ENCODE data around the gene PRSS53. TPM values are rescaled to one million over a fixed set of nuclear protein-coding genes. Genes with fewer than 3 reads are reported as not detected.

The PRSS53 gene
- total and polyA plus RNA-seq, 7 experiments from 2014 or later, result 0.46 to 7.2 (median 6.0) TPM

GRCh38 chr16:31074814-31075183 lies 13.9 kb downstream of the PRSS53 start:
- peaks cover 0 to 1% (median 0%) of the 10 kb centered on the region in 11 donors for H3K9me3 Mint-ChIP-seq
- Histone ChIP-seq H3K36me3 (ENCODE audit: control insufficient read depth in 2 of 3, insufficient read depth in 3 of 3, low read length in 3 of 3) (peaks cover 0 to 45% (median 17%) of the 10 kb centered on the region in 3 experiments), H3K4me1 (ENCODE audit: control insufficient read depth in 2 of 2, insufficient read depth in 2 of 2, low read length in 2 of 2) (peaks cover 9 to 18% of the 10 kb centered on the region in 2 donors), H3K9me3 (ENCODE audit: control insufficient read depth in 2 of 3, low read length in 3 of 3) (no peaks in the 10 kb centered on the region), H3K4me3 (ENCODE audit: low read length) (peak overlapping the region; percentile 89), H3K27ac (ENCODE audit: low read depth, low read length) (peak overlapping the region; percentile 91), H3K27me3 (ENCODE audit: control insufficient read depth in 2 of 2, insufficient read depth in 2 of 2, low read length in 2 of 2) (no peaks in the 10 kb centered on the region)
- peak overlapping the region; percentile 85 to 99 (median 91) for H3K4me3 Mint-ChIP-seq
- peaks cover 0 to 24% (median 7%) of the 10 kb centered on the region in 5 donors for H3K36me3 Mint-ChIP-seq
- no peaks in the 10 kb centered on the region for H3K27me3 Mint-ChIP-seq
- DNase-seq, result no peak
- H3K4me1 Mint-ChIP-seq, result peaks cover 29 to 49% (median 36%) of the 10 kb centered on the region in 7 donors
- H3K27ac Mint-ChIP-seq, result peak overlapping the region; percentile 92 to 98 (median 97)
- intact Hi-C loops (cut with micrococcal nuclease), result loop anchor here (1.0 to 5.0 kb wide), 22 partner anchors 20 to 799 kb away; partner anchors contain the start of genes ARMC5 (in 2 of the 2), BCKDK (in 2 of the 2), FUS (in 2 of the 2) and KAT8 (in 2 of the 2)
- POLR2A ChIA-PET, result interaction anchor here (0.9 to 3.9 kb wide), 15 partner anchors 9 to 798 kb away, joined by 3 to 49 read pairs (median 9); partner anchors contain the start of genes ARMC5, FBRS, FUS and KAT8
- no peak for ATAC-seq
- CTCF ChIA-PET, result interaction anchor here (1.9 kb wide), 1 partner anchor 68 kb away, joined by 10 read pairs; no protein-coding TSS in a partner anchor

DNA sequence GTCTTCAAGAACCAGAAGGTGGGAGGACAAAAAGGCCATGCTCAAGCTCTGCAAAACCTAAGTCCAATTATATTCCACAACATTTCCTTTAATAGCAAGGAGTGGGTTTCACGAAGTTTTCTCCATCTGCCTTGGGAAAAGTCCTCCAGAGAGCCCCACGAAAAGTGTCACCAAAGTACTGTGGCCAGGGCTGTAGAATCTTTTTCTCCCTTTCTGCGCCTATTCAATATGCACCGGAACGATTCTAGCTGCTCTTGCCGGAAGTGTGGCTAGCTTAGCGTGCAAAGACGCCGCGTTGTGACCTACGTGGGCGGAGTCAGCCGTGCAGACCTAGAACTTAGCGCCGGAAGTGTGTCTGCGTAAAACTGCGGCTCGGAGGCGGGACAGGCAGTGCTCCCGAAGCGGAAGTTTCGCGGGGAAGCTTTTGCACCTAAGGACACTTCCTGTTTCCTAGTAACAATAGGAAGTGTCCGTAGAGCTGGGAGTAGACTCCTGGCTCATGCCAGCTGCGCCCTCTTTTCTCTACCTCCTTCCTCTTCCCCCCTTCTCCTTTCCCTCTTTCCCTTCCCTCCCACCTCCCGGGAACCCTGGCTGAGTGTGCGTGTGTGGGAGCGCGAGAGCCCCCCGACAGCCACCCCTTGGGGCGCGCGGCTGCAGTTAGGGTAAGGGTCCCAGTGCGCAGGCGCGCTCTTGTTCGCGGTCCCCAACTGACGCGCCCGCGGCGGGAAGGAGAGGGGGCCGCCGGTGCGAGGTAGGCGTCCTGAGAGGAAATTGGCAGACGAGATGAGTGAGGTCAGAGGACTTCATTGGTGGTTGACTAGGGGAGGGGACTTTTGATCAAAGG lies 14.6 kb downstream of the PRSS53 start, which contains the start of the genes ZNF646 and ZNF668:
Gene ZNF646, plus strand, starts transcription at position 453 of the 844 bp plus-strand sequence. CDS start 1,903 bp downstream, outside the sequence.
Gene ZNF668, minus strand, starts transcription at position 271 of the 844 bp plus-strand sequence. CDS start 9,781 bp downstream, outside the sequence.
- H3K4me3 ChIP-seq (ENCODE audit: low read length), result peak within 1 kb of the TSS; percentile 89
- Mint-ChIP-seq H3K4me3 (peak within 1 kb of the TSS; percentile 85 to 99 (median 96)), H3K36me3 (peaks cover 0 to 24% (median 7%) of the 10 kb centered on the region in 5 donors), H3K27ac (peak within 1 kb of the TSS; percentile 92 to 98 (median 97)), H3K4me1 (peaks cover 32 to 48% (median 36%) of the 10 kb centered on the region in 7 donors), H3K9me3 (peaks cover 0 to 1% (median 0%) of the 10 kb centered on the region in 11 donors), H3K27me3 (no peaks in the 10 kb centered on the region)
- intact Hi-C loops (cut with micrococcal nuclease), result loop anchor here (1.0 to 5.0 kb wide), 23 partner anchors 20 to 799 kb away; partner anchors contain the start of genes ARMC5 (in 2 of the 2), BCKDK (in 2 of the 2), FUS (in 2 of the 2) and KAT8 (in 2 of the 2)
- DNase-seq (peak; percentile 84 to 99 (median 96)), ATAC-seq (peak; percentile 90)
- H3K9me3 ChIP-seq (ENCODE audit: control insufficient read depth in 2 of 3, low read length in 3 of 3), result no peaks in the 10 kb centered on the region
- no peaks in the 10 kb centered on the region for H3K27me3 ChIP-seq (ENCODE audit: control insufficient read depth in 2 of 2, insufficient read depth in 2 of 2, low read length in 2 of 2)
- POLR2A ChIA-PET, result interaction anchor here (0.6 to 3.9 kb wide), 33 partner anchors 9 to 798 kb away, joined by 3 to 49 read pairs (median 5); partner anchors contain the start of genes ARMC5, FBRS, FUS and KAT8
- CTCF ChIA-PET, result interaction anchor here (0.6 to 1.9 kb wide), 5 partner anchors 43 to 795 kb away, joined by 3 to 10 read pairs (median 3); partner anchors contain the start of gene KAT8
- H3K27ac ChIP-seq (ENCODE audit: low read depth, low read length), result peak within 1 kb of the TSS; percentile 91
- peaks cover 0 to 39% (median 17%) of the 10 kb centered on the region in 3 experiments for H3K36me3 ChIP-seq (ENCODE audit: control insufficient read depth in 2 of 3, insufficient read depth in 3 of 3, low read length in 3 of 3)
- peaks cover 9 to 18% of the 10 kb centered on the region in 2 donors for H3K4me1 ChIP-seq (ENCODE audit: control insufficient read depth in 2 of 2, insufficient read depth in 2 of 2, low read length in 2 of 2)

DNA sequence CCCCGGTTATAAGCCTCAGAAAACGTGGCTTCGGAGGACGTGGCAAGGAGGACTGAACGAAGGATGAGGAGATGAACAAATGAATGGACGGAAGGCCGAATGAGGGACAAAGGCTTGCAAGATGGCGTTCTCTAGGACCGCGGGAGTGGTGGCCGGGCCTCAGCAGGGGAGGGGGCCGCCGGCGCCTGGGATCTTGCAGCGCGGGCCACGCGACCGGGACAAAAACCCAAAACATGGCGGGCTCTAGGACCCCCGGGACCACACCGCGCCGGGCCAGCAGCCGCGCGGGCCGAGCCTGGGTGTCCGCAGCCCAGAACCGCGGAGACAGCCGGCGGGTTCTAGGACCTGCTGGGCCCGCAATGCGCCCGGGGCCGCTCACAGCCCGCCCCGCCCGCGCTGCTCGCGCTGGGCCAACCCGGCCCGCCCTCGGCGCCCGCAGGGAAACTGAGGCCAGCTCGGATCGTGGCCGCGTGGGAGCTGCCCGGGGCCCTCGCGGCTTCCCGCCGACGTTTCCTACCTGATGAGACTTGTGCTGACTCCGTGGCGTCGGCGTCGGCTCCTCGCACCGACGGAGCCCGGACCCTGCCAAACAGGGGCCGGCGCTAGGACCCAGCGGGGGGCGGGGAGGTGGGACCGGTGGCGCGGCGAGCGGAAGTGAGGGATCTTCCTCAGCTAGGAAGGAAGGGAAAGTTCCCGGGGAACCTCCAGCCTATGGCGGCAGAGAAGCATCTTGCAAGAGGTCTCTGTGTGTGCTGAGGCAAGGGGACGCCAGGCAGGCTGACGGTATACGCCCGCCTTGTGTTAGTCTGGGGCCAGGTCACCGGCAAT lies 15.4 kb downstream of the PRSS53 start:
- peak; percentile 71 for ATAC-seq
- H3K36me3 ChIP-seq (ENCODE audit: control insufficient read depth in 2 of 3, insufficient read depth in 3 of 3, low read length in 3 of 3), result peaks cover 0 to 30% (median 11%) of the 10 kb centered on the region in 3 experiments
- Mint-ChIP-seq H3K4me3 (peak overlapping the region; percentile 85 to 99 (median 96)), H3K36me3 (peaks cover 0 to 20% (median 7%) of the 10 kb centered on the region in 5 donors), H3K27me3 (no peaks in the 10 kb centered on the region), H3K9me3 (peaks cover 0 to 1% (median 0%) of the 10 kb centered on the region in 11 donors), H3K4me1 (peaks cover 28 to 53% (median 40%) of the 10 kb centered on the region in 7 donors), H3K27ac (peak overlapping the region; percentile 92 to 98 (median 97))
- peak; percentile 75 to 92 (median 84) for DNase-seq
- H3K9me3 ChIP-seq (ENCODE audit: control insufficient read depth in 2 of 3, low read length in 3 of 3), result no peaks in the 10 kb centered on the region
- intact Hi-C loops (cut with micrococcal nuclease), result loop anchor here (2.0 to 5.0 kb wide), 3 partner anchors 261 to 639 kb away; partner anchors contain the start of gene PRR14 (in 1 of the 2)
- H3K27me3 ChIP-seq (ENCODE audit: control insufficient read depth in 2 of 2, insufficient read depth in 2 of 2, low read length in 2 of 2), result no peaks in the 10 kb centered on the region
- peak overlapping the region; percentile 89 for H3K4me3 ChIP-seq (ENCODE audit: low read length)
- peaks cover 9 to 18% of the 10 kb centered on the region in 2 donors for H3K4me1 ChIP-seq (ENCODE audit: control insufficient read depth in 2 of 2, insufficient read depth in 2 of 2, low read length in 2 of 2)
- CTCF ChIA-PET, result interaction anchor here (0.6 to 1.9 kb wide), 5 partner anchors 44 to 785 kb away, joined by 3 to 10 read pairs (median 3); partner anchors contain the start of gene KAT8
- POLR2A ChIA-PET, result interaction anchor here (0.6 to 3.9 kb wide), 32 partner anchors 9 to 799 kb away, joined by 3 to 49 read pairs (median 5); partner anchors contain the start of genes ARMC5, FUS, KAT8 and PYCARD
- peak overlapping the region; percentile 91 for H3K27ac ChIP-seq (ENCODE audit: low read depth, low read length)

DNA sequence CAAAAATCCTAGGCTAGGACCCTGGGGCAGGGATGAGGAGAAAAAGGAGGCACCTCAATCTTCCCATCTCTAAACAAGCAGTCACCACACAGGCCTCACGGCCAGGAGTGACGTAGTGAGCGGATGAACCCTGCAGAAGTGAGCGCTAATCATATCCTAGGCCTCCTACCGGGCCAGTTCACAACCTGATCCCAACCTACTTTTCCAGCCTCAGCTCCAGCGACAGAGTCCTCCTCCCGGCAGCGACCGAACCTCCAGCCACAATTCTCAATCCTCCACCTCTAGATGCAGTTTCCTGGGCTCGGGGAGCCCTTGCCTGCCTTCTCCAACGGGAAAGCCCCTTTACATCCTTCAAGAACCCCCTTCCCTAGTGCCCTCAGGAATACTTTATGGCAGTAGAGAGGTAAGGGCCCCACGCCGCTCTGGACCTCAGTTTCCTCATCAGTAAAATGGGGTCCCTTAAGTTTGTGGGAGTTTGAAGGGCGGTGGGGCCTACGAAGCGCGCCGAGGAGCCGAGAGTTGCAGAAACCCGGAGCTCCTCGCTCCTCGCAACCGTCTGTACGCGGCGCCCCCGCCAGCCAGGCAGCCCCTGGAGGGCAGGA lies 16.1 kb downstream of the PRSS53 start:
- no peaks in the 10 kb centered on the region for H3K27me3 Mint-ChIP-seq
- ATAC-seq (no peak), DNase-seq (peak in 5 of 9 donors; percentile 11 to 37 (median 18))
- H3K27ac ChIP-seq (ENCODE audit: low read depth, low read length), result peak overlapping the region; percentile 91
- H3K27me3 ChIP-seq (ENCODE audit: control insufficient read depth in 2 of 2, insufficient read depth in 2 of 2, low read length in 2 of 2), result no peaks in the 10 kb centered on the region
- peaks cover 30 to 49% (median 34%) of the 10 kb centered on the region in 7 donors for H3K4me1 Mint-ChIP-seq
- peaks cover 0 to 12% (median 3%) of the 10 kb centered on the region in 5 donors for H3K36me3 Mint-ChIP-seq
- peaks cover 9 to 18% of the 10 kb centered on the region in 2 donors for H3K4me1 ChIP-seq (ENCODE audit: control insufficient read depth in 2 of 2, insufficient read depth in 2 of 2, low read length in 2 of 2)
- no peaks in the 10 kb centered on the region for H3K9me3 ChIP-seq (ENCODE audit: control insufficient read depth in 2 of 3, low read length in 3 of 3)
- H3K9me3 Mint-ChIP-seq, result peaks cover 0 to 1% (median 0%) of the 10 kb centered on the region in 11 donors
- peak overlapping the region; percentile 85 to 99 (median 96) for H3K4me3 Mint-ChIP-seq
- ChIA-PET CTCF (interaction anchor here (0.6 to 1.9 kb wide), 2 partner anchors 47 to 70 kb away, joined by 3 to 10 read pairs; no protein-coding TSS in a partner anchor), POLR2A (interaction anchor here (0.9 to 3.9 kb wide), 9 partner anchors 13 to 170 kb away, joined by 3 to 49 read pairs (median 23); partner anchors contain the start of genes FUS, KAT8, SETD1A and STX4)
- peak overlapping the region; percentile 89 for H3K4me3 ChIP-seq (ENCODE audit: low read length)
- peak overlapping the region; percentile 75 to 98 (median 90) for H3K27ac Mint-ChIP-seq
- intact Hi-C loops (cut with micrococcal nuclease), result loop anchor here (2.0 to 5.0 kb wide), 3 partner anchors 260 to 640 kb away; partner anchors contain the start of gene PRR14 (in 1 of the 2)
- peaks cover 0 to 23% (median 4%) of the 10 kb centered on the region in 3 experiments for H3K36me3 ChIP-seq (ENCODE audit: control insufficient read depth in 2 of 3, insufficient read depth in 3 of 3, low read length in 3 of 3)

- Mint-ChIP-seq H3K4me1 (peaks cover 31 to 53% (median 35%) of the 10 kb centered on the region in 7 donors), H3K27me3 (no peaks in the 10 kb centered on the region), H3K4me3 (peak overlapping the region; percentile 85 to 99 (median 96)), H3K36me3 (peaks cover 0 to 8% (median 0%) of the 10 kb centered on the region in 5 donors), H3K27ac (peak overlapping the region; percentile 75 to 98 (median 90)), H3K9me3 (peaks cover 0 to 1% (median 0%) of the 10 kb centered on the region in 11 donors)
- Histone ChIP-seq H3K36me3 (ENCODE audit: control insufficient read depth in 2 of 3, insufficient read depth in 3 of 3, low read length in 3 of 3) (peaks cover 0 to 15% (median 0%) of the 10 kb centered on the region in 3 experiments), H3K27me3 (ENCODE audit: control insufficient read depth in 2 of 2, insufficient read depth in 2 of 2, low read length in 2 of 2) (no peaks in the 10 kb centered on the region), H3K27ac (ENCODE audit: low read depth, low read length) (peak overlapping the region; percentile 91), H3K4me3 (ENCODE audit: low read length) (peak overlapping the region; percentile 89), H3K9me3 (ENCODE audit: control insufficient read depth in 2 of 3, low read length in 3 of 3) (no peaks in the 10 kb centered on the region), H3K4me1 (ENCODE audit: control insufficient read depth in 2 of 2, insufficient read depth in 2 of 2, low read length in 2 of 2) (peaks cover 9 to 18% of the 10 kb centered on the region in 2 donors)
- intact Hi-C loops (cut with micrococcal nuclease), result loop anchor here (2.0 to 5.0 kb wide), 3 partner anchors 260 to 640 kb away; partner anchors contain the start of gene PRR14 (in 1 of the 2)
- POLR2A ChIA-PET, result interaction anchor here (0.8 to 2.7 kb wide), 2 partner anchors 33 to 37 kb away, joined by 3 to 29 read pairs; partner anchors contain the start of gene STX4
- ATAC-seq (no peak), DNase-seq (no peak)
- CTCF ChIA-PET, result interaction anchor here (0.6 kb wide), 1 partner anchor 132 kb away, joined by 5 read pairs; no protein-coding TSS in a partner anchor
These were observed 16.9 kb downstream of the PRSS53 start for GRCh38 chr16:31071861-31072260.

Measured in naive thymus-derived CD4-positive, alpha-beta T cell (primary cell).